ENCODE results near the gene GJB3.

GRCh38 chr1:34736692-34737091 lies 44.3 kb upstream of the GJB3 start:
- TF ChIP-seq REST (IDR thresholded peaks at IDR 0.05; ENCODE audit: insufficient read depth in 1 of 2, low read depth in 2 of 2, low read length in 2 of 2) (no peak), POLR2AphosphoS5 (IDR thresholded peaks at IDR 0.05; ENCODE audit: low read depth, low read length) (no peak), TAF1 (IDR thresholded peaks at IDR 0.05; ENCODE audit: borderline replicate concordance, insufficient read depth, low read length) (no peak)

Data from PFSK-1 (cell line).